Activated naive CD4-positive, alpha-beta T cell treated with Interleukin-2 at 50 U/mL for 16 hours (primary cell): ENCODE results near the gene SCAMP3.
A peak's percentile ranks its signal among the peaks of the same experiment; 100 is the strongest.
"Not testable (repeated sequence)": the region's sequence is repeated elsewhere in the genome, so short reads cannot be mapped to it uniquely, and the experiment has no call there.

Experiments used
- DNase-seq: peaks from one replicate; pipeline ENCODE4 v3.0.0-alpha.2; 2020

SCAMP3 gene

DNA sequence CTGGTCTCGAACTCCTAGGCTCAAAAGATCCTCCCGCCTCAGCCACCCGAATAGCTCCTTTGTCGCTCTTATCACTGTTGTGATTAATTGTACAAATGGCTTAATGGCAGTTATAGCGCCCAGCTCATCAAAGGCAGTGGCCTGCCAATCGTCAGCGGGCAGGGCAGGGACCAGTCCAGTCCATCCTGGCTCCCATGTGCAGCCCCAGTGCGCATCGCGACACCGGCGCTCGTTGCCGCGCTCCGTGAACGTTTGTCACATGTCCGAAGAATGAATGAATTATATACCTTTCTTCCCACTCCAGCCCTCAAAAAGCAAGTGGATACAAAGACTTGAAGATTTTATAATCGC, 35.3 kb downstream of the SCAMP3 start:
- DNase-seq: peak; percentile 53

DNA sequence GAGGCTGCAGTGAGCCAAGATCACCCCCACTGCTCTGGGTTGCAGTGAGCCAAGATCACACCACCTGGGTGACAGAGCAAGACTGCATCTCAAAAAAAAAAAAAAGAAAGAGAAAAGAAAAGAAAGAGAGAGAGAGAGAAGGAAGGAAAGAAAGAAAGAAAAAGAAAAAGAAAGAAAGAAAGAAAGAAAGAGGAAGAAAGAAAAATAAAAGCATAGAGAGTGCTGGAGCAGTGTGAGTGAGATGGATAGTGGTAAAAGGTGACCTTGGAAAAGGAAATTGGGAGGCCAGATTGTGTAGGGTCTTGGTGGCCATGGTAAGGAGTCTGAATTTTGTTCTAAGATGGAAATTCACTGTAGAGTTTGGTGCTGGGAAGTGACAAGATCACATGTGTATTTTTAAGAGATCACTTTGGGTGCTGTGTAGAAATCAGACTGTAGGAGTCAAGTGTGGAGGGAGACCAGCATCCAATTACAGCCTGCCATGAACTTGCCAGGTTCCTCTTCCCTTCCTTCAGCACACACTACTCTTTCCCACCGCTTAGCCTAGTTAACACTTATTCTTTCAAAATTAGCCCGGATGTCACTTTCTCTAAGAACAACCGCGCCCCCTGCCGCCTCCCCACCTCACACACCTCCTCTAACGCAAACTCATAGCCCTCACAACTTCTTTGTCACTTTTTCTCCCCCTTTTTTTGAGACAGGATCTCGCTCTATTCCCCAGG, 35.8 kb downstream of the SCAMP3 start:
- peak; percentile 83 for DNase-seq

GRCh38 chr1:155225404-155225759, 36.8 kb downstream of the SCAMP3 start:
- not testable (repeated sequence) for DNase-seq

DNA sequence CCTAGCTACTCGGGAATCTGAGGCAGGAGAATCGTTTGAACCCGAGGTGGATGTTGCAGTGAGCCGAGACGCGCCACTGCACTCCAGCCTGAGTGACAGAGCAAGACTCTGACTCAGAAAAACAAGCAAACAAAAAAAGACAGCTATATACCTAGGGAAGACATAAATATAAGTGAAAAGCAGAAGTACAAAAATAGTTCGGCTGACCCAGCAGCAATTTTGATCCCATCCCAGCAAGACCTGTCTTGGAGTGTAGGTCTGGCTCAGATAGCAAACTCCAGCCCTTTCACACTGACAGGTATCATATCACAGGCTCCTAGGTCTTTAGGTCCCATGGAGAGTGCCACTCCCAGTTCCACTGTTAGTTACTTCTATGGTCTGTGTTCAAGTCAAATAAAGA, 39.1 kb downstream of the SCAMP3 start:
- DNase-seq: no peak

GRCh38 chr1:155220211-155220965, 41.8 kb downstream of the SCAMP3 start:
- DNase-seq: not testable (repeated sequence)

DNA sequence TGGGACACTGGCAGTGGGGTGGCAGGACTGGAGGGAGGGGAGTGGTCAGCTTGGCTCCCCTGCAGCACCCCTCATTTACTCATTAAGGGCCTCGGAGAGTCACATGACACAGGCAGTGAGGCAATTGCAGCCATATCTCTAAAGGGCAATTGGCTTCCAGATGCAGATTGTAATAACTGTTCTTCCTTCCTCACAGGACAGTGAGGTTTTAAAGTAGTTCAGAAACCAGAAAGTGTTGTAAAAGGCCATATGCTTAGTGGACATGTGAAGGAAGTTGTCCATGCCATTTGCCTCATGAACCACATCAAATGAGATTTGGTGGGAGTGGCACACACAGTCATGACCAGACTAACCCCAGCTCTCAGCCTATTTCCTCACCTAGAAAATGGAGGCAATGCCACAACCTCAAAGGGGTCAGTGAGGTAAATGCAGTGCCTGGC, 42.5 kb downstream of the SCAMP3 start:
- DNase-seq: no peak

GRCh38 chr1:155218854-155219591, 43.1 kb downstream of the SCAMP3 start:
- DNase-seq: no peak

GRCh38 chr1:155214702-155215101, 47.5 kb downstream of the SCAMP3 start:
- not testable (repeated sequence) for DNase-seq

GRCh38 chr1:155212051-155212440, 50.1 kb downstream of the SCAMP3 start:
- not testable (repeated sequence) for DNase-seq

- not testable (repeated sequence) for DNase-seq
These were observed 50.6 kb downstream of the SCAMP3 start for GRCh38 chr1:155211381-155212050.

- DNase-seq: no peak
These were observed 51.7 kb downstream of the SCAMP3 start for GRCh38 chr1:155210314-155211104.

DNA sequence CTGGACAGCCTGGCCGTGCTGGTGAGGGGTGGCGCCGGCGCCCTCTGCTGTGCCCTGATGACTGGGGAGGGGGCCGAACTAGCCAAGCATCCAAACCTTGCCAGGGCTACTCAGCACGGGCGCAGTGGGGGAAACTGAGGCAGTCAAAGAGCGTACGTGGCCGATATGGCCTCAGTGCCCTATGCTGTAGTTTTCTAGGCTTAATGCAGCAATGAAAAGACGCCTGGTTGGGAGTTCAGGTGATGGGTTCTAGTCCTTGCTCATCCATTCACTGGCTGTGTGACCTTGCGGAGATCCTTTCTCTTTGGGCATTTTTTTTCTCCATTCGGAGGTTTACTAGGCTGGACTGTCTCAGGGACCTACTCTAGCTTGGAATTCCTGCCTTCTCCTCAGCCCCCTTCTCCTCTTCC, 52.8 kb downstream of the SCAMP3 start:
- DNase-seq: no peak

DNA sequence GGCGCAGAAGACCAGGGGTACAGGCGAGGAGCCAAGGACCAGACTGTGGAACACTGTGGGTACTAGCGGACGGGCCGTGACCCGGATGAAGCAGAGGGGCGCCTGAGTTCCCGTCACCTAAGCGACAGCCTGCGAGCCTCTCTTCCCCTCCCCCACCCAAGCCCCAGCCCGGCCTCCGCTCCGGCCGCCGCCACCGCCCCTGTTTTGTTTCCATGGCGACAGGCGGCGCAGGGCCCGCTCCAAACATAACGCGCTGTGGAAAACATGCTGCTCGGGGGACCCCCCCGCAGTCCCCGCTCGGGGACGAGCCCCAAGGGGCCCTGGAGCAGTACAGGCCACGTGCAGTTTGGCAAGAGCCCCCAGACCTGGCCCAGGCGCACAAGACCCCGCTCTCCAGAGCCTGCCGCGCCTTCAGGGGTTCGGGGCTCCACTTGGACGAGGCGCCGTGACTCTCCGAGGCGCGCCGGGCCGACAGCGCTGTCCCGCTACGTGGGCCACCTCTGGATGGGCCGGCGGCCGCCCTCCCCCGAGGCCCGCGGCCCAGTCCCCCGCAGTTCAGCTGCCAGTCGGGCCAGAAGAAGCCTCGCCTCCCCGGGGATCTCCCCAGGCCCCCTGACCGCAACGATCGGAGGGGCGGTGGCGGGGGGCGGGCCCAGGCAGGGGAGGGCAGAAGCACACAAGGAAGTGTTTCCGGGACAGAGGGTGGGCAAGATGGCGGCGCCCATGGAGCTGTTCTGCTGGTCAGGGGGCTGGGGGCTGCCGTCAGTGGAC, 53.4 kb downstream of the SCAMP3 start, which contains the start of gene MTX1:
TSS of gene MTX1 (plus strand) at position 155 of the 771 bp plus-strand sequence. CDS start at position 265, 110 bp downstream.
- DNase-seq: peak; percentile 91

- no peak for DNase-seq
These were observed 54.2 kb downstream of the SCAMP3 start, which contains the start of gene THBS3 for GRCh38 chr1:155207806-155208540. Gene THBS3 (minus strand): TSS chr1:155207897. CDS start chr1:155207876, 21 bp downstream.

DNA sequence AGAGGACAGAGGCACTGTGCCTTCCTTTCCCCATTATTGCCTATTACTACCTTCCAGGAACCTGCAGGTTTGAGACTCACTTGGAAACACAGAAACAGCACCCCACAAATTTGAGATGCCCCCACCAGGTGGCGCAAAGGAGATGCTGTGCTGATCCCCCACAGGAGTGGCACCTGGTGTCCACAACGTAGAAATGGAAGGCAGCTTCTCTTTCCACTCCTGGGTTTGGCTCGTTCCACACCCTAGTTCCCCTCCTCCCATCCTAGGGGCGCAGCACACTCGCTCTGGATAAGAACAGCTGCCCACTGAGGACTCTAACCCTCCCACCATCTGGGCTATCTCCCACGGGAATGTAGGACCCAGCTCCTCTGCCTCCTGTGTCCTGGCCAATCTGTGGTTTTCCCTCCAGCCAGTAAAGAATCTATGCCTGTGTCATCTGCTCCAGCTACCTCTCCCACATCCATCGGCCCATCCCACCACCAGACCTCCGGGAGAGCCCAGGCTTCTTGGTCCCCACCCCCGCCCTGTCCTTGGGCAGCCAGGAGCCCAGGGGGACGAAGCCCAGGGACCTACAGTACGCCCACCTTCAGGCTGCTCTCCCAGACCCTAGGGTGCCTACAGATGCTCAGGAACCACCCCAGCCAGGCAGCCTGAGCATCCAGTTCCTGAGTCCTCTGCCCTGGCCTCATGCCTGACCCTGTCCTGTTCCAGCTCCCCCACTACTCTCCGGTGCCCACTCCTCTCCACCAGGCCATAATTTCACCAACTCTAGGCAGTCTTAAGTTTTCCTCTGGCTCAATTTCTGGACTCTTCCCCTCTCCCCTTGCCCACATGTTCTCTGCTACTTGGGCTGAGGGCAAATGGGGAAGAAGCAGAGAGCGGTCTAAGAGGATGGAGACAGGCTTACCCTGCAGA, 55.0 kb downstream of the SCAMP3 start:
- DNase-seq: peak; percentile 92
